Activated CD4-positive, alpha-beta T cell treated with anti-CD3 and anti-CD28 coated beads, Interleukin-10, Interleukin-2, amounts not matched to agents 100 ng/mL and 50 ng/mL, durations not matched to agents 16 hours and 8 hours (primary cell): Measurements from ENCODE around the gene LRRK1.

ENCODE experiments used
- DNase-seq: peaks from one replicate; pipeline ENCODE4 v3.0.0-alpha.2; 2020

Gene LRRK1

DNA sequence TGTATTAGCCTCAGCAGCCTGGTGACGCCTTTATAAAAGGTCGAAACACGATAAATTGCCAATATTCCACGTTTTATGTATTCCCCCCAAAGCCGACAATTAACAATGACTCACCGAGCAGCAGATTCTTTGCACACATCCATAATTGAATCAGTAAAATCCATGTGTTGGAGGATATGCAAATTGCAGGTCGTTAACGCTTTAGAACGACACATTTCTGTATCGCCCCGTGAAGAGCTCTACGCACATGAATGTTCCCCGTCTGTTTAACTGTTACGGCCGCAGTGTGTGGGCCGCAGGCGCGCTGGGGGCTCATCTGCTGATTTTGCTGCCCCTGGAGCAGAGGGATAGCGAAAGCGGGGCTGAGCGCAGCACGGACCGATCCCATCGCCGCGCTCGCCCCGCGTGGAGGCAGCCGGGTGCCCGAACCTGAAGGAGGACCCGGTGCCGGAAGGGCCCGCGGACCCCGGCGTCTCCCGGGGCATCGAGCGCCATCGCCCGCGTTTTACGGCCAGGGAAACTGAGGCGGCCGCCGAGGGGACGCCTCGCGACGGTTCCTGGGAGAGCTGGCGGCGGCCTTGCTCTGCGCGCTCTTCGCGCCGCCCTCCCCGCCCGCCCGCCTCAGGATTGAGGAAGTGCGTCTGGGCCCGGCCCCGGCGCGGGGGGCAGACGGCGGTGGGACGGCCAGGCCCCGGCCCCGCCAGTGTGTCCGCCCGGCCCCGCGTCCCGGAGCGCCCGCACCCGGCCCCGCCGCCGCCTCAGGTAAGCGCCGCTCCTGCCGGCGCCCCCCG, at the start of gene LRRK1:
LRRK1 (plus strand) TSS at position 668 of the 791 bp plus-strand sequence. CDS start 5,276 bp downstream, outside the sequence.
- DNase-seq: peak; percentile 13

DNA sequence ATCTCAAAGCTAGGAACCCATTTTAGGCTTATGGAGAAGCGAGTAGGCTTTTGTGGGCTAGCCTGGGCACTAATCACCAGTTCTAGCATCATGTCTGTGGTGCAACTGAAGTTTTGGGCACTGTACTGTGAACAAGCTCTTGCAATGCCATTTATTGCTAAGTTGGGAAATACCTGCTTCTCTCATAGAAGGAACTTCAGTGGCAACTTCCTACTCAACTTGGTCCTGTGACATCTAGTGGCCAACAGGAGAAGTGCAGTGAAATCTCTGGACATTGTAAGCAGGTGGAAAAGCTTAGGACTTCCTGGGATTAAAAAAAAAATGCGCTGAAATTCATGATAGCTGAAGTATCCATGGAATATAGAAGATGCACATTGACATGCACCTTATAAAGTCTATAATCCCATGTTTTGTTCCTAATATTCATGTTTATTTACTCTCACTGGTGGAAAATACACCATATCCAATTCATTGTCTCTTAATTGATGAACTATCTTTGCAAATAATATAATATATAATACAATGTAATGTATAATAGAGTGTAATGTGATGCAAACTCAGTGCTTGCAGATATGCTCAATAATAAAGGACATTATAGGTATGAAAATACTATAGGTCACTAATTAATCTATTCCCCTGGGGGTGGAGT, 46.0 kb upstream of the LRRK1 start:
- DNase-seq: peak; percentile 63

GRCh38 chr15:100875495-100875894, 43.7 kb upstream of the LRRK1 start:
- no peak for DNase-seq

- no peak for DNase-seq
These were observed 43.2 kb upstream of the LRRK1 start for GRCh38 chr15:100875976-100876375.

DNA sequence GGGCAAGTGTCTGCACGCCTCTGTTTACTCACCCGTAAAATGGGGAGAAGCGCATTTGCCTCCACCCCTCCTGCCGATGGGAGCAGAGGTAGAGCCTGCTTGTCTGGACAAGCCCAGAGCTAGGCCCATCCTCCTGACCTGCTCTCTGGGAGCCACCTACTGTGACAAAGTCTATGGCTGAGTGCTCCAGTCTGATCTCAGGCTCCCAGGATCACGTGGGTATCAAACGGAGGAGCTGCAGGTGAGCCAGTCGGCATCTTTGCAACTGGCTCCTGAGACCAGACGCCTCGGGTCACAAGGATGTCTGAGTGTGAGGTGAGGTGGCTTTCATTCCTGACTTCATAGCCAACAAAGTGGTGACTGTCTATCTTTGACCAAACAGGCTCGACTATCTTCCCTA, 41.6 kb upstream of the LRRK1 start:
- DNase-seq: no peak

DNA sequence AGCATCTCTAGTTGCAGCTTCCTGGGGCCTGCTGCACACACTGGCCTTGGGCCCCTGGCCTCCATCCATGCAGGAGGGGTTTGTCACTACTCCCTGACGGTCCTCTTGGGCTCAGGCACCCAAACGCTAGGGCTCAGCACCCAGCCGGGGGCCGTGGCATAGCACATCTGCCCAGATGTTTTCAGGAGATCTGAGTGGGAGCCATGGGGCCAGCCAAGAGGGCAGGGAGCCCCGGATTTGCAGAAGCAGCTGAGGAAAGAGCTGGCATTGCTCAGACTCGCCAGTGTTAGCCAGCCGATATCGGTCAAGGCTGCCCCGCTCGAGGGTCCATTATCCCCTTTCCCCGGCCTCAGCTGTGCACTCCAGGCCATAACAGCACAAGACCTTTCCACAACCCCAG, 41.0 kb upstream of the LRRK1 start:
- DNase-seq: no peak

GRCh38 chr15:100878648-100879047, 40.5 kb upstream of the LRRK1 start:
- no peak for DNase-seq

GRCh38 chr15:100879061-100879463, 40.1 kb upstream of the LRRK1 start:
- DNase-seq: no peak

- peak; percentile 6 for DNase-seq
These were observed 39.6 kb upstream of the LRRK1 start, which contains the start of gene ALDH1A3 for GRCh38 chr15:100879464-100880138. Gene ALDH1A3, plus strand, starts transcription at chr15:100879831. Its CDS starts 77 bp downstream, at chr15:100879908.

DNA sequence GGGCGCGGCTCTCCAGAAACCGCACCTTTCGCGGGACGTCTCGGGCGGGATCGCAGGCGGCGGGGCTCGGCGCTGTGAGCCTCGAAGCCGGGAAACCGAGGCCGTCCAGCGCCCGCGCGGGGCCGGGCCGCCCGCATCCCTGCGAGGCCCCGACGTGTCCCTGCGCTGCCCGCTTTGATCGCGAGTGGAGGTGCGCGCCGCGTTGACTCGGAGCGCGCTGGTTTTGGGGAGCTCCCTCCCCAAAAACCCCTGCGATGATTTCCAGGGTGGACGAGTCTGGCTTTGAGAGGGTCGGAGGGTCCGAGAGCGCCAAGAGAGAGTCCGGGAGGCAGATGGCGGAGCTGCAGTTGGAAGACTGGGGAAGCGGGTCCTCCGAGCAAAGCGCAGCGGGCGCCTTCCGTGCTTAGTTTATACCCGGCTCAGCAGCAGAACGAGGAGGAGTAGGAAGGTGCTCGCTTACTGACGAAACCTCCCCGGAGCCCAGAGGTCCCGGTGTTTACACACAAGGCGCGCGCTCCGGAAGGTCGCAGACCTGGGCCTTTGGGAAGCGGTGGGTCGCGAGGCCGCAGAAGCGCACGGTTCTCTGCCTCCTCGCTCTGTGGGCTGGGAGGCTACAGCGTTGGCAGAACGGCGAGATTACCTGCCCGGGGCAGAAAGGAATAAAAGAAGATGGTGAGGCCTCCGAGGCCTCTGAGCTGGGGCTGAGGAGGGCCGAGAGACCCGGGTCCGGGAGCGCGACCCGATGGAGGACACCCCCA, 38.8 kb upstream of the LRRK1 start:
- no peak for DNase-seq

DNA sequence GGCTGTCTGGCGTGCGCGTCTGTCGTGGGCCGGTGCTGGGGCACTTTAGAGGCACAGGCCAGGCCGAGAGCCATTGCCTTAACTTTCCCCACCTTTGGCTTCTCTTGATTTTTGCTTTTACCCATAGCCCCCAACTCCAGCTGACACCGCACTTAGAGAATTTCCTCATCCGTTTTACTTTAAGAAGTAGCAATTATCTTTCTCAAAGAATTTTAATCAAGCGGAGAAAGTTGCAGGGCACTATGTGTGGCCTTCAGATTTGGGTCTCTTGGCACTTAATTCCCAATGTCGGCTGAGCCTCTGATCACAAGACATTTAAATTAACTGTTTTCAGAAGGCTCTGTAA, 38.3 kb upstream of the LRRK1 start:
- no peak for DNase-seq

DNA sequence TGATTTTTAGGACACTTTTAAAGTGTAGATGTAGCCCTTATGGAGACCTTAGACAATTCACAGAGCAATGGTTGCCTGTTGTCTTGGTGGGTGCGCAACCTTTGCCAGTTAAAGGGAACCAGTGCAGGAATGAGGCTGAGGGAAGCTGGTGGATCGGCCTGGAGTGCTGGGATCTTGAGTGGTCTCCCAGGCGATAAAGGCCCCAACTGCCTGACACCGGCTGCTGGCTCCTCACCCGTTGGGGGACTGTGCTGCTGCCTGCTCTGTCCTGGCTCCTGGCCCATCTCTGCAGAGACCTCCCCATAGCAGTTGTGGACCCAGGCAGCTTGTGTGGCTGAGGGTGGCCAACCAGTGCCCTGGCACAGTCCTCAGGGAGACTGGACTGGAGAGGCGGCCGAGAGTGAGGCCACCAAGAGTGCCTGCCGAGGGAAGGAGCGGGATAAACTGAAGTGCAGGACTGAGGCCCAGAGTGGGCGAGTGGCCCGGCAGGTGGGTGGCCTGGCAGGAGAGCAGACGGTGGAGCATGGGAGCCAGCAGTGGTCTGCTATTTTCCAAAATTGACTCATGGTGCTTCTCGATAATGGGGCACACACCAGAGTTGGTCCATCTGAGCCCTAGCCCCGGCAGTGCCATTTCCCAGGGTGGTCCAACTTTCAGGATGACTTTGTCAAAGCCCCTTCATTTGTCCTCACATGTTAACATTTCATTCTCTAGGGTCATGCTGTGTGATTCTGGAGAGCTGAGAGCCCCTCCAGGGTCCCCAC, 37.4 kb upstream of the LRRK1 start:
- DNase-seq: no peak

DNA sequence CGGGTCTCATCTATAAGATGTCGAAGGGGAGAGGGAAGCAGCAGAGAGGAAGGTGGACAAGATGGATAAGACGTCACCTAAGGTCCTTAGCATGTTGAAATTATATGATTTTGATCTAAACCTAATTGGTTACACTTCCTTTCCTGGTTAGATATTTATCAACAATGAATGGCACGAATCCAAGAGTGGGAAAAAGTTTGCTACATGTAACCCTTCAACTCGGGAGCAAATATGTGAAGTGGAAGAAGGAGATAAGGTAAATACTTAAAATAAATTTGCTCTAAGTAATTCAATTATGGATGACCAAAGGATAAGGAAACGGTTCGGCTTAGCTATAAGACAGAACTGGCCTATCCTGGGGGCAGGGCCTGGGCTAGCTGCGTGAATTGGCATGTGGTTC, 34.0 kb upstream of the LRRK1 start:
- no peak for DNase-seq

DNA sequence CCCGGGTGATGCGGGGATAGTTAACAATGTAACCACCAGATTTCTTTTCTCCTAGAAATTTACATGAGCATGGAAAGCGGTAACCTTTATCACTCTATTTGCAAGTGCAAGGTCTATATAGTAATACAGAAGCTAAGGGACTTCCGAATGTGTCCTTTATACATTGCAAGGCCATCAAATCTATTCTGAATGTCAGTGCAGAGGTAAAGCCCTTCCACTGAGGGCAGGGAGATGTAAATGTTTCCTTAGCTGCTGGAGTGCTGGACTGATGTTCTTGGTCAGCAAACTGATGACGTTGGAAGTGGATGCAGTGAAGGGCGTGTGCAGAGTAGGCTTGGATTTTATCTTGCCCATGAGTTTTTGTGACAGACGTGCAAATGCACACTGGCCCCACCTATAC, 33.3 kb upstream of the LRRK1 start:
- no peak for DNase-seq

GRCh38 chr15:100887211-100887913, 31.8 kb upstream of the LRRK1 start:
- DNase-seq: no peak

DNA sequence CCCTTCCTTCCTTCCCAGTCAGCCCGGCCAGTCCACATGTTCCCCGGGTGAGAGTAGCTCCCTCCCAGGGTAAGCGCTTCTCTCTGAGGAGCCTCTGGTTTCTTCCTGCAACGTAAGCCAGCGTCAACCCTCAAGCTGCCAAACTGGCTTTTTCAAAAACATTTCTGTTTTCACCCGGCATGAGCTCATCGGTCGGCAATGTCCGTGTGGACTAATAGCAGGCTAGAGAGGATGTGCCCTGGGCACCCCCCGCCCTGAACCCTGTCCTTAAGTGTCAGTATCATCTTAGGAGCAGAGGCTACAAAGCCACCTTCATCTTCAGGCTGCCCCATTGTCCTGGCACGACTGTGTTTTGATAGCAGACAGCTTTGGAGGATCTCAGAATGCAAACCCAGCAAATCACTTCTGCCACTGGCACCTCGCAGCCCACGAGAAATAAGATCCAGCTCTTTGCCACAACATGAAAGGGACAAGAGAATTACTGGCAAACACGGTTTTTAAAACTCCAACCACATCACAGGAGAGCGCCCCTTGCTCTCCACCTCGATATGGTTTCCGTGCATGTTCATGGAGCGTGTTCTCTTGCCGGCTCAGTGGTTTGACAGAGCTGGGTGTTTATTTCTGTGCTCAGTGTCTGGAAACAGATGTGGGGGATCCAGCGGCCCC, 29.6 kb upstream of the LRRK1 start:
- DNase-seq: no peak

GRCh38 chr15:100890051-100890720, 29.0 kb upstream of the LRRK1 start:
- DNase-seq: no peak

DNA sequence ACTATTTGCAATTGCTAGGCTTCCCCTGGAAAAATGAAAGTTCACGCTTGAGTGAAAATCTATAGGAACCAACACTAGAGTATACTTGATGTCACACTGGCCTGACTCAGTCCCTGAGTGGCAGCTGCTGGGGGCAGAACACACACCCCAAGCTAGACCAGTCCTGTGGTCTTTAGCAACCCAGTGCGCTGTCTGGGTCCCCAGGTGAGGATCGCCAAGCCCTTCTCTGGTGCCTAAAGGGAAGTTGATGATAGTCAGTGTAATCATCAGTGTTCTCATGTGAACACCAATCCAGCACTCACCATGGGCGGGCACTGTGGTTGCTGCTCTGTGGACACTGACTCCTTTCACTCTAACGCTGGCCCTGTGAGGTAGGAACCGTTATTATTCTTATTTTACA, 28.3 kb upstream of the LRRK1 start:
- DNase-seq: no peak

GRCh38 chr15:100891307-100892012, 27.7 kb upstream of the LRRK1 start:
- DNase-seq: no peak

DNA sequence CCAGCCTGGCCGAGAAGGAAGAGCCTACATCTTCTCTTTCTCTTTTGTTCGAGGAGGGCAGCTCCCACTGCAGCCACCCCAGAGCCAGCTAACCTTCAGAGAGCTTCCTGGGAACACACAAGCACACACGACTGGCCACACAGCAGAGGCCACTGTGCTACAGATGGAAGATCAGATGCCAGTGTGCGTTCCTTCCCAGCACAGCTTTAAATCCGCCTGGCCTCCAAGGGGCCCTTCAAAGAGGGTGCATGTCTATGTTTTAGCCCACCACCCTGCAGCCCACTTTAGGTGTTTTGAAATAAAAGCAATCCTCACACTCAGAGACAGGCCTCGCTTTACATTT, 27.2 kb upstream of the LRRK1 start:
- no peak for DNase-seq
